Inflammatory macrophage treated with lipopolysaccharide for 1 hour (primary cell): ENCODE data around the gene ZNF180.
"Not testable (repeated sequence)": the region's sequence is repeated elsewhere in the genome, so short reads cannot be mapped to it uniquely, and the experiment has no call there.

Source experiments
- DNase-seq, 2 donors: peaks; one replicate each; pipeline ENCODE4 v3.0.0-alpha.2; 2020 to 2022

Gene ZNF180

DNA sequence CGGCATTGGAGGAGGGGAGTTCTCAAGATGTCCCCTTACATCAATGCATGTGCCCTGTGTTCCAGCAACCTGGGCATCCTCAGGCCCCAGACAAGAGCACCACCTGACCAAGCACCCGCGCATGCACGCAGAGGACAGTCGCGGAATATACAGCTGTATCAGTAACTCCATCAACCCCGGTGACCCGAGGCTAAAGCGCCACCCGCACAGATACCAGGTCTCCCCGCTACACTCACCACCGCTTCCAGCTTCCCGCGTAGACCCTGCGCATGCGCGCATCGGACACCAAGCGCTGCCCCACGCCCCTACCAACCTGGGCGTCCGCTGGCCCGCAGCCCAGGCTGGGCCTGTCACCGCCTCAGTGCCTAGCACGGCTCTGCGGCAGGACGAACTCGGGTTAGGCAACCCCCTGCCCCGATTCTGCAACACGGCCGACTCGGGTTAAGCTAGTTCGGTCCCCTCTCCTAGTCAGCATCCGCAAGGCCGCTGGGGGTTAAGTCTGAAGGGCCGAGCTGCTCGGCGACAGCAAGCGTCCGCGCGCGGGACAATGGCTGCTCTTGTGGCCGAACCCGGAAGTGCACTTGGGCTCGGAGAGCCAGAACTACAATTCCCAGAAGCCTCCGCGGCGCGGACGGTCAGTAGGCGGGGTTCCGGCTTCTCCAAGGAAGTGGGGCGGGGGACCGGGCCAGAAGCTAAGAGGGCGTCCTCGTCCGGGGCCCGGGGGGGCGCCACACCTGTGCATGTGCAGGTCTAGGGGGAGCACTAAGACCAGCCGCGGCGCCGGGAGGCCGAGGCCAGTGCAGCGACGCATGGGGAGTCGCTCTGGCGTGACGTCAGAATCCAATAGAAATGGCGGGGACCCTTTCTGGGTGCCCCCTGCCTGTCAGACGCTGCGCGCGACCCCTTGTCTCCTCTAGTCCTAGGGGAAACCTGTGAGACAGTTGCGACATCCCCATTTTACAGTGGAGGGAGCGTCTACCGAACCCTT is at the start of gene ZNF180:
TSS of gene ZNF180 (minus strand) at position 561 of the 988 bp plus-strand sequence. CDS start 3,188 bp downstream, outside the sequence.
- DNase-seq = peak; percentile 91 to 98

DNA sequence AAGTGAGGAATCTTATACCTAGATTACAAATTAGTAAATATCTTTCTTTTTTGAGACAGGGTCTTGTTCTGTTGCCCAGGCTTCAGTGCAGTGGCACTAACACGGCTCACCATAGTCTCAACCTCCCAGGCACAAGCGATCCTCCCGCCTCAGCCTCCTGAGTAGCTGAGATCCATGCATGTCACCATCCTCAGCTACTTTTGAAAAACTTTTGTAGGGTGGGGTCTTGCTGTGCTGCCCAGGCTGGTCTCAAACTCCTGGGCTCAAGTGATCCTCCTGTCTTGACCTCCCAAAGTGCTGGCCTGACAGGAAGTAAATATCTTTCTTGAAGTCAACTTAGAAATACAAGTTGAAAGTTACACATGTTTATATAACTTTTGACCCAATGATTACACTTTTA is 49.2 kb upstream of the ZNF180 start:
- DNase-seq = no peak

DNA sequence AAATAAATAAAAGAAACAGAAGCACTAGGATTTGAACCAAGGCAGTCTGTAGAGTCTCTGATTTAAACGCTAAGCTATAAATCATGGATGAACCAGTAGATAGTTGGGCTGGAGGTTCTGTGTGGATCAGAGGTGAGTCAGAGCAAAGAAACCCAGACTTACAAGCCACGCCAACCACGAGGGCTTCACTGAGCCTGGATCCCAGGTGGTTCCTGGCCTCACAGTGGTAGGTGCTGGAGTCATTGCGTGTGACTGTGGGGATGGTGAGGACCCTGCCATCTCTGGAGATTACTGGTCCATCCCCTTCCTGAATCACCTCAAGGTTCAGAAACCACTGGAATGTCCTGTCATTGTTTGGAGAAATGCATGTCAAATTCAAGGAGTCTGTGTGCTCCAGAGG is 48.4 kb upstream of the ZNF180 start:
- DNase-seq = no peak

DNA sequence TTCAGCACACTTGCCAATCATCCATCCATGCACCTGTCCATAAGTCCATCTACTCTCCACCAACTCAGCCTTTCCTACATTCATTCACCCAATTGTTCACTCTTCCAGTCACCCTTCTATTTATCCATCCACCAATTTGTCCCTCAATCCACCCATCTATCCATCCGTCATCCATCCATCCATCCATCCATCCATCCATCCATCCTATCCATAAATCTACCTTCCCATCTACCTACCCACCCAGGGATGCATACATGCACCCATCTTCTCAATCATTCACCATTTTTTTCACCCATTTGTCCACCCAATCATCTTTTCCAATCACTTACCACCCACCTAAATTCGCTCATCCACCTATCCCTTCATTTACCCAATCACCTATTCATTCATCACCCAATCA is 43.7 kb upstream of the ZNF180 start:
- DNase-seq = no peak

DNA sequence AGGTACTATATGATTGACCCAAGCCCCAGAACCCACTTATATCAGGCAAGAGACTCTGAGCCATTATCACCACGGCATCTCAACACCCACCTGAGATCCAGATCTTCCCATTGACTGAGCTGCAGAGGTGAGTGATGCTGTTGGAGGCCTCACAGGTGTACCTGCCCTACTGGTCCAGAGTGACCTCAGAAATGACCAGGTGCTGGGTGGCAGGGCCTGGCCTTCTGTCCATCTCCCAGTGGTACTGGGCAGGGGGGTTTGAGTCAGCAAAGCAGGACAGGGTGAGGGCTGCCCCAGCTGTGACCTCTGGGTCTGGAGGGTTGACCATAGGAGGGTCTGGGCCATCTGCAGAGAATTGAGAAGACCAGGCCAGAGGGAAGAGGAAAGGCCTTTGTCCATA is 42.3 kb upstream of the ZNF180 start:
- DNase-seq = no peak

DNA sequence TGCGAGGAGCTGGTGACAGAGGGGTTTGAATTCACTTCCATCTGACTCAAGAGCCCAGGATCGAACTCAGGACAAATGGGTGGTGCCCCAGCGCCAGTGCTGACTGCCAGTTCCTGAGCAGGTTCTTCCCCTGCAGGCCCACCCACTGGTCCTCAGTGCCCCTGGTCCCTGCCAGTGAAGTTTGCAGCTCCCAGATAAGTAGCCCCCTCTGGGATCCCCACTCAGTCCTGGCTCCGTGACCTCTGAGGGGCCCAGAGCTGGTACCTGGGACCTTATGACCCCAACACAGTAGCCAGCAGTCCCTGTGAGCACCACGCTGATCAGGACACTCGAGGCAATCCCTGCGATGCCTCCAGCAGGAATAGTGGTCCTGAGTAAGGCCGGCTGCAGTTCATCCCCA is 40.4 kb upstream of the ZNF180 start:
- DNase-seq = no peak

DNA sequence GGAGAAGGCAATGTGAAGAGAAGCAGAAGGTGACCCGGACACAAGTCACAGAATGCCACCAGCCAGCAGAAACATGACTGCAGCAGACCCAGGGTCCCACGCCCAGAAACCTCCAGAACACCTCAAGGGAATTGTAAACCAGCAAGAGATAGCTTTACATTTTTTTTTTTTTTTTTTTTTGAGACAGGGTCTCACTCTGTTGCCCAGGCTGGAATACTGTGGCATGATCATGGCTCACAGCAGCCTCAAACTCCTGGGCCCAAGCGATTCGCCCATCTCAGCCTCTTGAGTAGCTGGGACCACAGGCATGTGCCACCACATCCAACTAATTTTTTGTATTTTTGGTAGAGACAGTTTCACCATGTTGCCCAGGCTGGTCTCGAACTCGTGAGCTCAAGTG is 39.7 kb upstream of the ZNF180 start:
- DNase-seq = no peak

DNA sequence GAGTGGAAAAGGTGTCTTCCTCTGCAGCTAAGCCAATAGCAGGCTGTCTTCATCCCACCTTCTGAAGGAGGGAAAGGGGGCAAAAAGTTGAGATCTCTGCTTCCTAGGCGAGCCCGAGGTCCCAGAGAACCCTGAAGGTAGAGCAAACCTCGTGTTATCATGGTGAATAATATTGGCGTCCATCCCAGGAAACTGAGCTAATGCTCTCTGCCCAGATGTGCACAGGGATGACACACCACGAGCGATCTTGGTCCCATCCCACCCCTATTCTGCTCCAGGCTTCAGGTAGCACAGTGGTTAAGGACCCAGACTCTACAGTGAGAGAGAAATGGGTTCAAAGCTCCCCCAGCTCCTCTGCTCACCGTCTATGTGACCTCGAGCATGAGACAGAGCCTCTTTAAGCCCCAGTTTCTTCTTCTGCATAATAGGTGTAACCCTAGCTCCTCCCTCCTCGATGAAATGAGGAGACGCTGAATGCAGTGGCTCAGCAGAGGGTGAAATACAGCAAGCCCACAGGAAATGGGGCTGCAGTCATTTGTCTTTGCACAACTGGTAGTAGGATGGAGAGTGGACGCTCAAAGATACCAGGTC is 39.0 kb upstream of the ZNF180 start:
- DNase-seq = no peak

DNA sequence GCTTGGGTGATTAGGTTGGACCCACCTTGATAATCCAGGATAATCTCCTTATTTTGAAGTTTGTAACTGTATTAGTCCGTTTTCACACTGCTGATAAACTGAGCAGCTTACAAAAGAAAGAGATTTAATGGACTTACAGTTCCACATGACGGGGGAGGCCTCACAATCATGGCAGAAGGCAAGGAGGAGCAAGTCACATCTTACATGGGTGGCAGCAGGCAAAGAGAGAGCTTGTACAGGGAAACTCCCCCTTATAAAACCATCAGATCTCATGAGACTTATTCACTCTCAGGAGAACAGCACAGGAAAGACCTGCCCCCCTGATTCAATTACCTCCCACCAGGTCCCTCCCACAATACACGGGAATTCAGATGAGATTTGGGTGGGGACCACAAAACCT is 35.0 kb upstream of the ZNF180 start:
- DNase-seq = not testable (repeated sequence)

DNA sequence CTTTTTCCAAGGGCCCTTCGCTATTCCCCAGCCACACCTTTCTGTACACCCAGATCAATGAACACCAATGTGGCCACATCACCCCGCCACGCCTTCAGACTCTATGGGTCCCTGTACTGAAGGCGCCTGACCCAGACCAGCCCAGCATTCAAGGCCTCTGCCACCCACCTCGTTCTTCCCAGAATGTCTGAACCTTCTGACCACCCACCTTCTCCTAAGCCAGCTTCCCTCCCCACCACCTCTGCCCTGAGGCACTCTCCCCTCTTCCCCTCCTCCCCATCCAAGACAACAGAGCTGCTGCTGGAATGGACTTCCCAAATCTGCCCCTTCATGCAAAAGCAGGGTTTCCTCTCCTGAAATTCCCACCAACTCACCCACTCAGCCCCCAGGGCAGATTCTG is 32.5 kb upstream of the ZNF180 start:
- DNase-seq = peak in 1 of 2 donors; percentile 4

DNA sequence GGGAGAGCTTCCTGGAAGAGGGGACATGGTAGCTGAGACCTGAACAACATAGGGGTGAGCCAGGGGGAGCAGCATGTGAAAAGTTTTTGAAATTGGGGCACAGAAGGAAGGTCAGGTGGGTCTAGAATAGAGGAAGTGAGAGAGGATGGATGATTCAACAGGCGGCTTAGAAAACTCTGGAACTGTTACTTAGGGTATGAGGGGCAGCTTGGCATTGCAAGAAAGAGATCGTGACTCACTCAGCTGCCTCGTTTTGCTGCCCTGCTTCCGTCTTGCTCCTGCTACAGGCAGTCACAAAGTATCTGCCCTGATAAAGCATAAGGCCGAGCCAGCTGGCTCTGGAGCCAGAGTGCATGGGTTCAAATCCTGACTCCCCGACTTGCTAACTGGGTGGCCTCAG is 30.5 kb upstream of the ZNF180 start:
- DNase-seq = no peak

DNA sequence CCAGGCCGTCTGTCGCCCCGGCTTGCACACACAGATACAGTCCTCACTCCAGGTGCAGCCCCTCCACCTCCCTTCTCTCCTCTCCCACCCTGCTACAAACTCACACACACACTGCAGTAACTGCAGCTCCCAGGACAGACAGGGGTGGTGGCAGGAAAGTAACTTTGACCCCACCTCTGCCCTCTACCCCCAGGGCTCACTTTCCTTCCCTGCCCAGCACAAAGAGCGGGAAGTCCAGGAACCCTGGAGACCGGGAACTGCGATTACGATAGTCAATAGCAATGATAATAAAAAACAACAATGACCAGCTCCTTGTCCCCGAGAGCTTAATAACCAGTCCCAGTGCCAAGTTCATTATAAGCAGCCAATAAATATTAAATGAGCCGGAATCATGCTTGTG is 29.2 kb upstream of the ZNF180 start, which contains the start of gene CEACAM20:
TSS of gene CEACAM20 (minus strand) at position 140 of the 400 bp plus-strand sequence. CDS start 166 bp downstream, outside the sequence.
- DNase-seq = no peak

DNA sequence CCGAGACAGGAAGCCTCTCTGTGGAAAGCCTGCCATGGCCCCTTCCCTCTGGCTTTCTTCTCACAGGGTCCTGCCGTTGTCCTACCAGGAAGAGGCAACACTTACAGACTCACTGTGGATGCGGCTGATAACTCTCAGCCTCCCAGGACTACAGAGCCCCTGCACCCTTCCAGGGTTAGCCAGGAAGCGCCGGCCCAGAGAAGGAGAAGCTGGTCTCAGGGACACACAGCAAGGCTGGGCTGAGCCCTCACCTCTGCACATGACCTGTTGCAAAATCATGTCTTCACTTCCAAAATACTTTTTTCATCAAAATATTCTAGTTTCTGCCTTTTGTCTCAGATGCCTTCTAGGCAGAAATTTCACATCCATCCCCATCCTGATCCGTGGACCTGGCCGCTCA is 27.2 kb upstream of the ZNF180 start:
- no peak for DNase-seq

DNA sequence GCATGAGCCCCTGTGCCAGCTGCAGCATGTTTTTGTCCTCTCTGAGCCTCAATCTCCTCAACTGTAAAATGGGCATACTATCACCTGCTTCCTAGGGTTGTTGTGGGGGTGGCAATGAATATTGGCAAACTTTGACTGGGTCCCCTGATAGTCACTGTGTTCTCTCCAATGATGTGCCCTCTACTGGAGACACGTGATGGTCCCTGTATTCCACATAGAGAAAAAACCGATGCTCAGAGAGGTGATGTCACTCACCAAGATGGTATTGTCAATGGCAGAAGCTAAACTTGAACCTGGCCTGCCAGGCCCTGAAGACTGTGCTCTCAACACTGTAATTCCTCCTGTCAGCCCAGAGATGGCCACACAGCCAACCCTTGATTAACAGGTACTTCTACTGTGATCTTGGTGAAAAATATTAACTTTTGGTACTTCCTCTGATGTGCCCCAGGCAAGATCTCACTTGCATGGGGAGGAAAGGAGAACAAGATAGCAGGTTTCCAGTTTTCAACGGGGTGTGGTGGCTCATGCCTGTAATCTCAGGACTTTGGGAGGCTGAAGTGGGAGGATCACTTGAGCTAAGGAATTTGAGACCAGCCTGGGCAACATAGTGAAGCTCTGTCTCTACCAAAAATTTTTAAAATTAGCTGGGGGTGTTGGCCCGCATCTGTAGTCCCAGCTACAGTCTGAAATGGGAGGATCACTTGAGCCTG is 25.6 kb upstream of the ZNF180 start:
- DNase-seq = no peak

DNA sequence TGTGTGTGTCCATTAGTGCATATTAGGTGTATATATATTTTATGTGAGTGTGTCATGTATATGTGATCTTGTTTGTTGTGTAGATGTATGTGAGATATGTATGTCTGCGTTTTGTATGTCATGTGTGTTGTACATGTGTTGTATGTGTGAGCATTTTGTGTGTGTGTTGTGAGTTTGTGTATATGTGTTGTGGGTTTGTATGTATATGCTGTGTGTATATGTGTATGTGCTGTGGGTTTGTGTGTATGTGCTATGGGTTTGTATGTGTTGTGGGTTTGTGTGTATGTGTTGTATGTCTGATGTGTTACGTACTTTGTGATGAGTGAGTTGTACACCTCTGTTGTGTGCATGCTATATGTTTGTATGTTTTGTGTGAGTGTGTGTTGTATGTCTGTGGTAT is 21.0 kb upstream of the ZNF180 start:
- no peak for DNase-seq

DNA sequence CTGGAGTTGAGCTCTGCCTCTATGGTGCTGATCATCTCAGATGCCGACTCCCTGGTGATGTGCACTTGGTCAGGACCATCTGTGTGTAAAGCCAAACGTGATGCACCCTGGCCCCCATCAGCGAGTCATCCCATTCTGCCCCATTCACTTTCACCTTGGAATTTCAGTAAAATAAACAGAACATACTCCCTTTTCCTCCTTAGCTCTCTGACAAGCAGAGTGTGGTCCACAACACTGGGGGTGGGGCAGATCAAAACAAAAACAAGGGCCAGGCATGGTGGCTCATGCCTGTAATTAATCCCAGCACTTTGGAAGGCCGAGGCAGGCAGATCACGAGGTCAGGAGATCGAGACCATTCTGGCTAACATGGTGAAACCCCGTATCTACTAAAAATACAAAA is 16.8 kb upstream of the ZNF180 start:
- no peak for DNase-seq

DNA sequence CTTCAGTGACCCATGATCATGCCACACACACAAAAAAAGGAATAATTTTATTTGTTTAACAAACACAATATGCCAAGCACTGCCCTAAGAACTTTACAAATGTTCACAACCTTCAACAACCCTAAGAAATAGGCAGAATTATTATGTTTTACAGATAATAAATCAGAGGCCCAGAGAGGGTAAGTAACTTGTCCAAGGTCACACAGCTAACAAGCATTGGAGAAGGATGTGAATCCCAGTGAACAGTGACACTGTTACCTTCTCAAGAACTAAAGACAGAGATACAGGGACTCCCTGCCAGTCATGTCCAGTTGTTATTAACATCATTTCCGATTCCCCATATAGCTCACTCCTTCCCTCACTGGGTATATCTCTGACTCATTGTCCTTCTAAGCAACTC is 15.6 kb upstream of the ZNF180 start:
- DNase-seq = no peak

DNA sequence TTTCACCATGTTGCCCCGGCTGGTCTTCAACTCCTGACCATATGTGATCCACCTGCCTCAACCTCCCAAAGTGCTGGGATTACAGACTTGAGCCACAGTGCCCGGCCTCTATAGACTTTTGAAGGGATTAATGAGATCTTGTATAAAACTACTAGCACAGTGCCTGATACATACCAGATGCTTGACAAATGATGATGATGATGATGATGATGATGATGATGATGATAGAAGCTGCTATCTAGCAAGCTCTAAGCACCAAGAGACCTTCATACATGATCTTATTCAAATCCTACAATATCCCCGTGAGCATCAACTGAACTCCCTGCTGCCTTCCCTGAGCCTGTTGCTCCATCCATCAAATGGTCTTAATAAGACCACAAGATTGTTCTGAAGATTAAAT is 14.7 kb upstream of the ZNF180 start:
- no peak for DNase-seq

DNA sequence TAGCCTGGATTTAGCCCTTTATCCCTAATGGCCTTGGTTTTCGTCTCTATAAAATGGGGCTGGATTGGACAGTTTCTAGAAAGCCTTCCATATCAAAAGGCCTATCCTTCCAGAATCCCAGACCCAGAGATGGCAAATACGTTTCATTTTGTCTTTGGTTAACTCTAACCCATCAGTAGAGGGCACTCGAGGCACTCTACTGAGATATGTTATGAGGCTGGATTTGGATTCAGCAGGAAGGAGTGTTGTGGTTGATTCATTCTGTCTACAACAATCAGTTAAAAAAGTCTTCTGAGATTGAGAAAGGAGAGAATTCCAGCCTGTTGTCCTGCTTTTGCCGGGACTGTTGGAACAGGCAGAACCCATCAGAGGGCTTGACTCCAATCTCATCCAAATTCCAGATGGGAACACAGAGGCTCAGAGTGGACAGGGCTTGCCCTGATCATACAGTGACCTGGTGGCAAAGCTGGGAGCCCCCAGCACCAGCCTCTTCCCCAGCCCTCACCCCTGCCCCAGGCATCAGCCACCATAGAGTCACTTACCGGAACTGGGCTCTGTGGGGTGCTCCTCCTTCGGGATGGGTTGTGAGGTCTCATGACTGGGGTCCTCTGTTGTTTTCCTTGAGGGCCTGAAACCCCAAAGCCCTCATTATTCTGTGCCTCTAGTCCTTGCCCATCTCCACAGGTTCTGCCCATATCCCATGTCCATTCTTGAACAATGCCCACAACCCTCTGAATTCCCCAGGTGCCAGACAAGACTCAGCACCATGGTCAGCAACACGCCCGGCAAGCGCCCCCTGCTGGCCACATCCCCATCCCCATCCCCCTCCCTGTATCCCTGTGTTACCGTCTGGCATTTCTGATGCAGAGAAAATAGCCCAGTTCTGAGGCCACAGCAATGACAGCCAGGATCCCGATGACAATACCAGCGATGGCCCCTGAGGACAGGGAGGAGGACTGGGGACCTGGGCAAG is 12.3 kb upstream of the ZNF180 start:
- peak in 1 of 2 donors; percentile 39 for DNase-seq

DNA sequence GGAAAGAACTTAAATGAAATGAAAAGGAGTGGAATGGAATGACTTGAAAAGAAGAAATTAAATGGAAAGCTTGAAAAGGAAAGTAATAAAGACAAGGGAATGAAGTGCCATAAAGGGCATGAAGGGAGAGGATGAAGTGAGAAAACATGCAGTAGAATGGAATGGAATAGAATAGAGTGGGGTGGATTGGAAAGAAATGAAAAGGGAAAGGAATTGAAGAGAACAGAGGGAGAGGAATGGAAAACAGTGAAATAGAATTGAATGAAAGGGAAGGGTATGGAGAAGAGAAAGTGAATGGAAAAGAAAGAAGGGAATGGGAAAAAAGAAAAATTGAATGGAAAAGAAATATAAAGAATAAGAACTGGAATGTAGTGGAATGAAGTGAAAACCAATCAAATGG is 9.2 kb upstream of the ZNF180 start:
- DNase-seq = no peak

DNA sequence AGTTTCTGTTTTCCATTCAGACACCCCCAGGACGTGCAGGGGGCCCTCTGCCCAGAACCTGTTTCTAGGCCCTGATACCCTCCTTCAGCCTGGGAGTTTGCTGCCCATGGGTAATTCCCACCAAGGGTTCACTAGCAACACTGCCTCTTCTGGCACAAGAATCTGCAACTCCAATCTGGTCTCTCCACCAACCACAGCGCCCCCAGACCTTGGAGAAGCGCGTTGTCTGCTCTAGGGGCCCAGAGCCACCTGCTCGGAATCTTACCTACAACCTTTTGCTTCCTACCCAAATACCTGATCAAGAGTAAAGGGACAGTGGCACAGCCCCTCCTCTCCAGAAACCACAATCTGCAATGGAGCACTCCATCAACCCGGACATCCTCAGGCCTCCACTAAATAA is 763 bp downstream of the ZNF180 start:
- no peak for DNase-seq

DNA sequence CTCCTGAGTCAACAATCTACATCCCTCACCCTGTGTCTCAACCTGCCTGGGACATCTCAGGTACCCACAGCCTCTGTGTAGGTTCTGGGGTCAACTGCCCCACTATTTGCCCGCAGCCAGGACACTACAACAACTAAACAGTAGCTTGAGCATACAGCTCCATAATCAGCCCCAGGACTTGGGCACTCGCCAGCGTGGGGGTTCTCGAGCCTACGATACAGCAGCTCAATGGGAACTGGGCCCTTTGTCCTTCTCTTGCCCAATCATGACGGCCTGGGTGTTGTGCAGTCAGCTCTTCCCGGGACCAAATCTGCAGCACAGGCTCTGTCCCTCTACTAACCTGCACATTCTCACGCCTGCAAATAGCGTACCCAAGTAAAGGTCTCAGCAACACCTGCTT is 1.3 kb downstream of the ZNF180 start:
- no peak for DNase-seq
